Stromal cell of bone marrow (primary cell): Measurements from ENCODE around the gene CPT1B.
"Not testable (repeated sequence)": the region's sequence is repeated elsewhere in the genome, so short reads cannot be mapped to it uniquely, and the experiment has no call there.

ENCODE experiments used
- DNase-seq: peaks from one replicate; pipeline ENCODE4 v3.0.0-alpha.2; 2012; ENCODE audit warnings: low read depth

Gene CPT1B

GRCh38 chr22:50577987-50578775, at the start of gene CPT1B:
Gene CPT1B (minus strand): TSS chr22:50578427. CDS start chr22:50577915, 512 bp downstream.
- DNase-seq, result no peak

- DNase-seq, result no peak
These were observed 48.8 kb upstream of the CPT1B start for GRCh38 chr22:50626850-50627641.

- DNase-seq, result no peak
These were observed 48.2 kb upstream of the CPT1B start for GRCh38 chr22:50626314-50626849.

GRCh38 chr22:50625568-50626313, 47.5 kb upstream of the CPT1B start:
- no peak for DNase-seq

GRCh38 chr22:50625131-50625567, 46.9 kb upstream of the CPT1B start:
- no peak for DNase-seq

- DNase-seq, result no peak
These were observed 46.3 kb upstream of the CPT1B start for GRCh38 chr22:50624347-50625130.

- DNase-seq, result no peak
These were observed 44.6 kb upstream of the CPT1B start for GRCh38 chr22:50622723-50623327.

GRCh38 chr22:50621948-50622722, 43.9 kb upstream of the CPT1B start:
- DNase-seq, result no peak

GRCh38 chr22:50621356-50621880, 43.2 kb upstream of the CPT1B start:
- no peak for DNase-seq

- no peak for DNase-seq
These were observed 42.5 kb upstream of the CPT1B start for GRCh38 chr22:50620593-50621355.

GRCh38 chr22:50614296-50614695, 36.1 kb upstream of the CPT1B start:
- not testable (repeated sequence) for DNase-seq

GRCh38 chr22:50613291-50613981, 35.2 kb upstream of the CPT1B start:
- no peak for DNase-seq

- DNase-seq, result no peak
These were observed 34.4 kb upstream of the CPT1B start for GRCh38 chr22:50612528-50613221.

- DNase-seq, result no peak
These were observed 33.9 kb upstream of the CPT1B start for GRCh38 chr22:50612168-50612527.

- DNase-seq, result no peak
These were observed 33.3 kb upstream of the CPT1B start for GRCh38 chr22:50611341-50612060.

- DNase-seq, result no peak
These were observed 32.4 kb upstream of the CPT1B start for GRCh38 chr22:50610581-50610980.

- DNase-seq, result no peak
These were observed 31.8 kb upstream of the CPT1B start for GRCh38 chr22:50610041-50610451.
